ENCODE data around the gene TRMO. TPM values are rescaled to one million over a fixed set of nuclear protein-coding genes. Genes with fewer than 3 reads are reported as not detected.
"Not testable (repeated sequence)": the region's sequence is repeated elsewhere in the genome, so short reads cannot be mapped to it uniquely, and the experiment has no call there.

The TRMO gene
- total RNA-seq, 1 donor from 2014 or later, result 24.8 TPM

GRCh38 chr9:97958812-97959511 lies 36.7 kb upstream of the TRMO start:
- Histone ChIP-seq H3K4me1 (no peaks in the 10 kb centered on the region), H3K27me3 (no peaks in the 10 kb centered on the region), H3K9me3 (no peaks in the 10 kb centered on the region), H3K27ac (no peak overlapping the region), H3K4me3 (no peak overlapping the region), H3K36me3 (no peaks in the 10 kb centered on the region)
- no peak for TF ChIP-seq CTCF (IDR thresholded peaks at IDR 0.05)
- DNase-seq (ENCODE audit: low spot score in 2 of 2), result no peak
- intact Hi-C loops (cut with DNase I), result no loop called here

DNA sequence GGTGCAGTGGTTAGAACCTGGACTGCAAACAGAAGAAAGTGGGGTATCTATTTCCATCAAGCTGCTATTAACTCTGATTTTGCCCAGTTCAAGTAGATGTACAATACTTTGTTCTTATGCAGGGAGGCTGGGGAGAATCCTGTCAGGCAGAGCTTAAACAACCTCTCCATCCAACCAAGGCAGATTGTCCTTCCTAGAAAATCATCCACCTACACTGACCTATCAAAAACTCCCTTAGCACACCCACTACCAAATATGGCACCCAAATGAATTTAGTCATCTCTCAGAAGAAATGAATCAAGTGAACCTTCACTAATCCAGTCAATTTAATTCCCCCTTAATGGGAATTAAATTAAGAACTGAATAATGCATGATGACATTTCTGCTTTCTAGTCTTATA lies 34.0 kb upstream of the TRMO start:
- no peak for DNase-seq (ENCODE audit: low spot score in 2 of 2)
- H3K4me1 ChIP-seq, result no peaks in the 10 kb centered on the region
- H3K4me3 ChIP-seq, result no peak overlapping the region
- intact Hi-C loops (cut with DNase I), result no loop called here
- TF ChIP-seq CTCF (IDR thresholded peaks at IDR 0.05), result no peak
- no peaks in the 10 kb centered on the region for H3K36me3 ChIP-seq
- H3K27me3 ChIP-seq, result no peaks in the 10 kb centered on the region
- H3K27ac ChIP-seq, result no peak overlapping the region
- H3K9me3 ChIP-seq, result no peaks in the 10 kb centered on the region

DNA sequence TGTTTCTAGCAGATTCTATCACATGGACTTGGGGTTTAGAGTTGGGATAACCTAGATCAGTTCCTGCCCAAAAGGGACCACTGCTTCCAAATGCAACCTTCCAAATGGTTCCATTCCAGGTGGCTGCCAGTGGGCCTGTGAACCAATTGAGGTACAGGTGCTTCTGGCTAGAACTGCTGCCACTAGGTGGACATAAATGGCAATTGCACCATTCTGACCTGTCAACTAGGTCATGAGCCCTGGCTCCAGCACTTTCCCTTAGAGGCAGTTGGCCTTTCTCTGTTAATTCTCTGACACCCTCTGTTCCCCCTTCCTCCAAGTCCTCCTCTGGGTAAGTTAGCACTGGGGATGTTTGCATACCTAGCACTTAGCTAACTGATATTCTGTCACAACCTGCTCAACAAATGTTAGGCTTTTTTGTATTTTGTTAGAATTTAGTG lies 32.3 kb upstream of the TRMO start:
- H3K4me3 ChIP-seq, result no peak overlapping the region
- H3K4me1 ChIP-seq, result no peaks in the 10 kb centered on the region
- H3K9me3 ChIP-seq, result no peaks in the 10 kb centered on the region
- intact Hi-C loops (cut with DNase I), result no loop called here
- no peaks in the 10 kb centered on the region for H3K36me3 ChIP-seq
- no peak overlapping the region for H3K27ac ChIP-seq
- no peak for DNase-seq (ENCODE audit: low spot score in 2 of 2)
- TF ChIP-seq CTCF (IDR thresholded peaks at IDR 0.05), result peak in 2 of 3 experiments; percentile 4 to 27
- H3K27me3 ChIP-seq, result no peaks in the 10 kb centered on the region

- H3K36me3 ChIP-seq; H3K4me1 ChIP-seq; H3K27ac ChIP-seq; DNase-seq (ENCODE audit: low spot score in 2 of 2); H3K9me3 ChIP-seq; intact Hi-C loops (cut with DNase I); H3K4me3 ChIP-seq; H3K27me3 ChIP-seq: not testable (repeated sequence)
Measured at GRCh38 chr9:97950873-97951272, 28.6 kb upstream of the TRMO start.

GRCh38 chr9:97947094-97947493 lies 24.8 kb upstream of the TRMO start:
- H3K4me1 ChIP-seq; H3K4me3 ChIP-seq; H3K9me3 ChIP-seq; H3K27me3 ChIP-seq; H3K27ac ChIP-seq; intact Hi-C loops (cut with DNase I); H3K36me3 ChIP-seq; DNase-seq (ENCODE audit: low spot score in 2 of 2): not testable (repeated sequence)

GRCh38 chr9:97945470-97945869 lies 23.2 kb upstream of the TRMO start:
- H3K9me3 ChIP-seq; H3K36me3 ChIP-seq; H3K27me3 ChIP-seq; DNase-seq (ENCODE audit: low spot score in 2 of 2); intact Hi-C loops (cut with DNase I); H3K4me1 ChIP-seq; H3K4me3 ChIP-seq; H3K27ac ChIP-seq: not testable (repeated sequence)

GRCh38 chr9:97944612-97945011 lies 22.3 kb upstream of the TRMO start:
- H3K27ac ChIP-seq, result no peak overlapping the region
- no peaks in the 10 kb centered on the region for H3K9me3 ChIP-seq
- H3K27me3 ChIP-seq, result no peaks in the 10 kb centered on the region
- H3K4me3 ChIP-seq, result no peak overlapping the region
- DNase-seq (ENCODE audit: low spot score in 2 of 2), result no peak
- no peaks in the 10 kb centered on the region for H3K36me3 ChIP-seq
- H3K4me1 ChIP-seq, result no peaks in the 10 kb centered on the region
- intact Hi-C loops (cut with DNase I), result no loop called here
- no peak for TF ChIP-seq CTCF (IDR thresholded peaks at IDR 0.05)

Measured in ascending aorta (tissue), 2 donors.